Suprapubic skin (tissue), 4 donors: ENCODE measurements around the gene ITPRID1.

Experiments used
- POLR2A ChIP-seq, 2 donors: fragments of 450-650 bp; IDR thresholded peaks; one replicate each; pipeline ENCODE4 v1.6.1; 2017; ENCODE audit warnings: antibody characterized with exemption in 2 of 2, mild to moderate bottlenecking in 2 of 2, moderate library complexity in 2 of 2
- POLR2AphosphoS5 ChIP-seq, 3 donors: sonication (generic); formaldehyde crosslinking; IDR thresholded peaks; one replicate each; pipeline ENCODE4 v1.6.1; 2017; ENCODE audit warnings: antibody characterized with exemption in 3 of 3
- TF ChIP-seq, protein P1 (sequence below), 2 donors: fragments of 200-600 bp in 1 of 2; fragments of 450-650 bp in 1 of 2; sonication (generic) in 1 of 2; IDR thresholded peaks; one replicate each; pipeline ENCODE4 v1.5.1; 2016 to 2019; ENCODE audit warnings: antibody characterized with exemption in 2 of 2, mild to moderate bottlenecking in 1 of 2, moderate library complexity in 1 of 2

DNA sequence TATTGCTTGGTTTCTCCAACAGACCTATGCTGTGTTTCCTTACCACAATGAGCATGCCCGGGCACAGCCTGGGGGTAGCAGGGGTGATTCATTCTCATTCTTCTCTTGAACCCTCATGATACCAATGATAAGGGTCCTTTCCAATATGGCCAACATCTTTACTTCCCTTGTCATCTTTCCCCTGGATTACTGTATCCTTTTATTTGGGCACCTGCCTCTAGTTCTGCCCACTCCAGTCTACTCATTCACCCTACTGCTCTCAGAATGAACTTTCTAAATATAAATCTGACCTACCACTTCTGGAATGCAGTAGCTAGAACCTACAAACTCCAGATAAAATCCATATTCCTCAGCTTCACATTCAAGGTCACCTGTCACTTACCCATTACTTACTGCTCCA is 26.4 kb upstream of the ITPRID1 start:
- TF ChIP-seq POLR2A (IDR thresholded peaks at IDR 0.05) (no peak), POLR2AphosphoS5 (IDR thresholded peaks at IDR 0.05) (no peak)
- TF ChIP-seq, protein P1, sequence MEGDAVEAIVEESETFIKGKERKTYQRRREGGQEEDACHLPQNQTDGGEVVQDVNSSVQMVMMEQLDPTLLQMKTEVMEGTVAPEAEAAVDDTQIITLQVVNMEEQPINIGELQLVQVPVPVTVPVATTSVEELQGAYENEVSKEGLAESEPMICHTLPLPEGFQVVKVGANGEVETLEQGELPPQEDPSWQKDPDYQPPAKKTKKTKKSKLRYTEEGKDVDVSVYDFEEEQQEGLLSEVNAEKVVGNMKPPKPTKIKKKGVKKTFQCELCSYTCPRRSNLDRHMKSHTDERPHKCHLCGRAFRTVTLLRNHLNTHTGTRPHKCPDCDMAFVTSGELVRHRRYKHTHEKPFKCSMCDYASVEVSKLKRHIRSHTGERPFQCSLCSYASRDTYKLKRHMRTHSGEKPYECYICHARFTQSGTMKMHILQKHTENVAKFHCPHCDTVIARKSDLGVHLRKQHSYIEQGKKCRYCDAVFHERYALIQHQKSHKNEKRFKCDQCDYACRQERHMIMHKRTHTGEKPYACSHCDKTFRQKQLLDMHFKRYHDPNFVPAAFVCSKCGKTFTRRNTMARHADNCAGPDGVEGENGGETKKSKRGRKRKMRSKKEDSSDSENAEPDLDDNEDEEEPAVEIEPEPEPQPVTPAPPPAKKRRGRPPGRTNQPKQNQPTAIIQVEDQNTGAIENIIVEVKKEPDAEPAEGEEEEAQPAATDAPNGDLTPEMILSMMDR (IDR thresholded peaks at IDR 0.05), result no peak
